Islet of Langerhans (tissue), 1 donor: ENCODE data around the gene FRMD4A.
"Not testable (repeated sequence)": the region's sequence is repeated elsewhere in the genome, so short reads cannot be mapped to it uniquely, and the experiment has no call there.

ENCODE experiments used
- FAIRE-seq: peaks from one replicate; lab custom pipeline; 2011; peaks lifted over from hg19 to GRCh38; lab: Jason Lieb, UNC

The FRMD4A gene

GRCh38 chr10:14093730-14094484 lies 236.8 kb downstream of the FRMD4A start:
- FAIRE-seq, result no peak

- no peak for FAIRE-seq
These were observed 237.9 kb downstream of the FRMD4A start for GRCh38 chr10:14092799-14093198.

- FAIRE-seq, result no peak
These were observed 241.0 kb downstream of the FRMD4A start for GRCh38 chr10:14089556-14090292.

- no peak for FAIRE-seq
These were observed 243.2 kb downstream of the FRMD4A start for GRCh38 chr10:14087566-14087965.

GRCh38 chr10:14086596-14086995 lies 244.1 kb downstream of the FRMD4A start:
- FAIRE-seq, result no peak

GRCh38 chr10:14084875-14085274 lies 245.8 kb downstream of the FRMD4A start:
- FAIRE-seq, result no peak

- no peak for FAIRE-seq
These were observed 249.9 kb downstream of the FRMD4A start for GRCh38 chr10:14080795-14081194.

- FAIRE-seq, result no peak
These were observed 253.3 kb downstream of the FRMD4A start for GRCh38 chr10:14077430-14077829.

GRCh38 chr10:14074062-14074884 lies 256.5 kb downstream of the FRMD4A start:
- FAIRE-seq, result no peak

- FAIRE-seq, result no peak
These were observed 258.2 kb downstream of the FRMD4A start for GRCh38 chr10:14072541-14072940.

GRCh38 chr10:14071956-14072355 lies 258.8 kb downstream of the FRMD4A start:
- FAIRE-seq, result no peak

- no peak for FAIRE-seq
These were observed 262.0 kb downstream of the FRMD4A start for GRCh38 chr10:14068601-14069250.

- not testable (repeated sequence) for FAIRE-seq
These were observed 263.1 kb downstream of the FRMD4A start for GRCh38 chr10:14067638-14068037.

GRCh38 chr10:14066106-14066505 lies 264.6 kb downstream of the FRMD4A start:
- FAIRE-seq, result no peak

- FAIRE-seq, result no peak
These were observed 267.0 kb downstream of the FRMD4A start for GRCh38 chr10:14063531-14064285.

GRCh38 chr10:14062528-14063260 lies 268.0 kb downstream of the FRMD4A start:
- no peak for FAIRE-seq

- no peak for FAIRE-seq
These were observed 270.2 kb downstream of the FRMD4A start for GRCh38 chr10:14060320-14061070.

GRCh38 chr10:14056610-14057332 lies 274.0 kb downstream of the FRMD4A start:
- no peak for FAIRE-seq

GRCh38 chr10:14052931-14053330 lies 277.8 kb downstream of the FRMD4A start:
- no peak for FAIRE-seq
